ENCODE data around the gene SAMSN1.
A peak's percentile ranks its signal among the peaks of the same experiment; 100 is the strongest.

Gene SAMSN1

DNA sequence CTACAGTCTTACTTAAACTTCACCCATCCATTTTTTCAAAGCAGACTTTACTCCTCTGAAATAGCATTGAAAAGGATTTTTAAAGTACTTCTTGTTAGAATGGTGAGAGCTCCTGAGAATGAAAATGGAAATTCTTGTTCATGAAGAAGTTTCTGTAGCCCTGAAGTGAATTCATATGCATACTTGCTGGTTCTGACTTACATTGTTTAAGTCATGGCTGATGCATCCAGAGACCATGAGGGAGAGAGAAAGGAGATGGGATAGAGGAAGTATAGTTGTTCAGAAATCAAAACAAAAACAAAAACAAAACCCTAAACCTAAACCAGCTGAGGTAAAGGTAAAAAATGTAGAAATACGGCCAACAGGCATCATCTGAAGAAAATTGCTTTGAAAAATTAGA, 27.1 kb upstream of the SAMSN1 start:
- Mint-ChIP-seq H3K4me3 (peak overlapping the region; percentile 27 to 35), H3K4me1 (peaks cover 42% of the 10 kb centered on the region), H3K27ac (peak overlapping the region in 1 of 2 donors; percentile 95), H3K9me3 (peaks cover 0 to 10% of the 10 kb centered on the region in 2 donors), H3K27me3 (no peaks in the 10 kb centered on the region)
- no peak for ATAC-seq
- no peak for DNase-seq

GRCh38 chr21:14572204-14572780, 26.2 kb upstream of the SAMSN1 start:
- peaks cover 51% of the 10 kb centered on the region for H3K4me1 Mint-ChIP-seq
- H3K27me3 Mint-ChIP-seq, result no peaks in the 10 kb centered on the region
- peak overlapping the region in 1 of 2 donors; percentile 39 for H3K4me3 Mint-ChIP-seq
- peaks cover 0 to 10% of the 10 kb centered on the region in 2 donors for H3K9me3 Mint-ChIP-seq
- ATAC-seq, result peak; percentile 77
- H3K27ac Mint-ChIP-seq, result peak overlapping the region; percentile 0 to 95
- peak in 1 of 2 donors; percentile 18 for DNase-seq

- H3K4me3 Mint-ChIP-seq, result no peak overlapping the region
- H3K9me3 Mint-ChIP-seq, result peaks cover 0 to 13% of the 10 kb centered on the region in 2 donors
- peak; percentile 73 for ATAC-seq
- no peak overlapping the region for H3K27ac Mint-ChIP-seq
- peaks cover 45% of the 10 kb centered on the region for H3K4me1 Mint-ChIP-seq
- peak; percentile 23 to 25 for DNase-seq
- no peaks in the 10 kb centered on the region for H3K27me3 Mint-ChIP-seq
Observed at GRCh38 chr21:14569868-14570267, 23.8 kb upstream of the SAMSN1 start.

DNA sequence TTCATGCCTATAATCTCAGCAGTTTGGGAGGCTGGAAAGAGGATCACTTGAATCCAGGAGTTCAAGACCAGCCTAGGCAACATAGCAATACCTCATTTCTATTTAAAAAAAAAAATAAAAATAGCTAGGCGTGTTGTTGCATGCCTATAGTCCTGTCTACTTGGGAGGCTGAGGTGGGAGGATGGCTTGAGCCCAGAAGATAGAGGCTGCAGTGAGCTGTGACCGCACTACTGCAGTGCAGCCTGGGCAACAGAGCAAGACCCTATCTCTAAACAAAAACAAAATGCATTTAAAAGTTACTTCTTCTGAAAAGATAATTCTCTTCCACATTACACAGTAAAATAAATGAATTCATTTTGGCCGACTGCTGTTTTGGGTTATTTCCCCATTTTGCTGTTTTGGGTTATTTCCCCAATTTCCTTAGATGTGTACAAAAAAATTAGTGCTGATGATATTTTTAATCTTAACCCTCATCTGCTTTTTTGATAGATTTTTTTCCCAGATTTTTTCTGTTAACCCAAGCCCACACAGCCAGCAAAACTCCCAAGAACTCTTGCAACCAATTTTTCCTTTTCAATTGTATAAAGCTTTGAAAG, 23.0 kb upstream of the SAMSN1 start:
- no peak for DNase-seq
- Mint-ChIP-seq H3K4me1 (peaks cover 45% of the 10 kb centered on the region), H3K27ac (no peak overlapping the region), H3K9me3 (peaks cover 0 to 19% of the 10 kb centered on the region in 2 donors), H3K27me3 (no peaks in the 10 kb centered on the region), H3K4me3 (no peak overlapping the region)
- ATAC-seq, result no peak

DNA sequence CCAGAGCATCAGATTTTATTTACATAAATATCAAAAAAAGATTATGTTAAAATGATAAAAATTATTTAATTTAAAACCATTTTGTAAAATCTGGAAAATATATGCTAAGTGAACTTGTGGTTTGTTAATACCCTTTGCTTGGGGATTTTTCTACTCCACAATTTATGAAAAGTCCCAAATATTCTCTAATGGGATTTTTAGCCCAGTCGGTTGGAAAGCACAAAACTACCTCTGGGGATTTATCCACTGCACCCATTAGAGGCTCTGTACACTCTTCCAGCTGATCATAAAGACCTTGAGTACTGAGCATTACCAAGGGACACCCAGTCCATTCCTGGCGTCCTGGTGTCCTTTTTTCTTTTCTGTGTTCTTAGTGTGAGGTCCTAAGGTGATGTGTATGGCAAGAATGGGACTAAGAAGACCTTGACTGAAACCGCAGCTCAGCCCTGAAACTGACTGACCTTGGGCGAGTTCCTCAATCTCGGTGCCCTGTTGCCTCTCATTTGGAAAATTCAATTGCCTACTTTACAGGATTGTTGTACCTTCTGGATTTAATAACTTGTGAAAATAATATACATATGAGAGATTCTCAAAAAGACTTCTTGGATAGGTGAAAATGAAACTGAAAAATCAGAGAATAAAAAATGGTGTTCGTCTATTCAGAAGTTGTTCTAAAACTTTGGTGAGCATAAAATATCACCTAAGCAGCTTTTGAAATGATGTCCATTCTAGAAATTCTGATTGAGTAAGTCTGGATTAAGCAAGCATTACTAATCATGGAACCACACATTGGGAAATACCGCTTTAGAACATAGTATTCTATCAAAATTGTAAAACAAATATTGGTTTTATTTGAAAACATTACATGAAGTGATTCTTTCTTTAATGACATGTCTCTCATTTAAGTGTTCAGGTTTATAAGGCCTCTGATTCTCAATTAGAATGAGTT, 21.5 kb upstream of the SAMSN1 start:
- Mint-ChIP-seq H3K27me3 (no peaks in the 10 kb centered on the region), H3K27ac (peak overlapping the region in 1 of 2 donors; percentile 22), H3K9me3 (peaks cover 0 to 19% of the 10 kb centered on the region in 2 donors), H3K4me1 (peaks cover 35% of the 10 kb centered on the region), H3K4me3 (peak overlapping the region in 1 of 2 donors; percentile 17)
- DNase-seq (no peak), ATAC-seq (no peak)

DNA sequence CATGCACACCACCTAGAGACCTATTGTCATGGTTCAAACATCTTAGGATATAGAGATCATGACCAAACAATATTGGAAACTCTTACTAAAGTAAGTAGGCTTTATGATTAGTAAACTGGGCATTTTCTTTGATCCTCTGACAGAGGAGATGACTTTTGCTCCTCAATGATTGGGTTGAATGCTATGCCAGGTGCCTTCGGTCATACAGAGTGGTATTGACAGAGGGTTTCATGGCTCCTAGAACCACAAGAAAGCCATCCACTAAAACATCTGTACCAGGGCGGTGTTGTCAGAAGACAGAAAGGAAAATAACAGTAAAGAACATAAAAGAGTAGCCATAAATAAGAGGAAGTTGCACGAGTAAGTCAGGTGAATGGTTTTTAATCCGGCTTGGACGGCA, 20.8 kb upstream of the SAMSN1 start:
- H3K27me3 Mint-ChIP-seq, result no peaks in the 10 kb centered on the region
- peak overlapping the region; percentile 3 to 52 for H3K27ac Mint-ChIP-seq

GRCh38 chr21:14562959-14563358, 16.8 kb upstream of the SAMSN1 start:
- ATAC-seq (no peak), DNase-seq (no peak)
- Mint-ChIP-seq H3K4me3 (no peak overlapping the region), H3K9me3 (peaks cover 16 to 32% of the 10 kb centered on the region in 2 donors), H3K27me3 (no peaks in the 10 kb centered on the region), H3K4me1 (peaks cover 28% of the 10 kb centered on the region), H3K27ac (no peak overlapping the region)

More for the DNA sequence above, 20.8 kb upstream of the SAMSN1 start:
- DNase-seq (no peak), ATAC-seq (no peak)
- H3K9me3 Mint-ChIP-seq, result peaks cover 4 to 22% of the 10 kb centered on the region in 2 donors
- peaks cover 29% of the 10 kb centered on the region for H3K4me1 Mint-ChIP-seq
- no peak overlapping the region for H3K4me3 Mint-ChIP-seq

DNA sequence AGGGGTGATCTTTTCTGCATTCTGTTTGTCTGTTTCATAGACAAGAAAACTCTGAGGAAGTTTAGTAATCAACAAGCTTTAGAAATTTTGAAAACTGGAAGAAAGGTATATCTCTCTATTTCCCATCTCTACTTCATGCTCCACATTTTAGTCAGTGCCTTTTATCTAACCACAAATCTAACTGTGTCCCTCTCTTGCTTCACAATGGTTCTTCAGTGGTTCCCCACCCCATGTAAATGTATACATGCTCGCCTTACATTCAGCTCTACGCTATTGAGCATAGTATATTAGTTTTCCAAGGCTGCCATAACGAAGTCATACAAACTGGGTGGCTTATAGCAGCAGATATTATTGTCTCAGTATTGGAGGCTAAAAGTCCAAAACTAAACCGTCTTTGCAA, 14.4 kb upstream of the SAMSN1 start:
- ATAC-seq (no peak), DNase-seq (no peak)
- peaks cover 34% of the 10 kb centered on the region for H3K4me1 Mint-ChIP-seq
- H3K4me3 Mint-ChIP-seq, result no peak overlapping the region
- H3K9me3 Mint-ChIP-seq, result peaks cover 16 to 32% of the 10 kb centered on the region in 2 donors
- no peaks in the 10 kb centered on the region for H3K27me3 Mint-ChIP-seq
- no peak overlapping the region for H3K27ac Mint-ChIP-seq

- Mint-ChIP-seq H3K27ac (no peak overlapping the region), H3K9me3 (peaks cover 16 to 30% of the 10 kb centered on the region in 2 donors), H3K4me3 (no peak overlapping the region), H3K27me3 (no peaks in the 10 kb centered on the region), H3K4me1 (peaks cover 38% of the 10 kb centered on the region)
- ATAC-seq (no peak), DNase-seq (no peak)
Observed at GRCh38 chr21:14560139-14560538, 14.0 kb upstream of the SAMSN1 start.

- Mint-ChIP-seq H3K4me1 (peaks cover 48% of the 10 kb centered on the region), H3K27ac (no peak overlapping the region)
- peak; percentile 50 for ATAC-seq
Observed at GRCh38 chr21:14559102-14559501, 13.0 kb upstream of the SAMSN1 start.

DNA sequence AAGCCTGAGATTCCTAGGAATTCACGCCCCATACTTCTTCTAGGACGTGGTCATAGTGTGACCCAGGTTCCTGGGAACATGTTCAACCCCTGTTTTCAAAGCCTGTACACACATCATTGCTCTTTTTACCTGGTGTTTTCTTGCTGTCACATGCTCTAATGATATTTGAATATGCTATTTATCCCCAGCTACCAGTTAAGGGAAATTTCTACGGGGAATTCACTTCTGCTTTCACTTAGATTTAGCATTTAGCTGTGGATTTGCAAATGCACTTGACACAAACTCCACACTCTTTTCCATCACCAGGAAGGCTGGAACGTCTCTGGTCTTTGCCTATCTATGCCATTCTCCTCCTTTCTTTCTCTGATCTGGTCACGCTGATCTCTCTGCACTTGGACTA, 11.3 kb upstream of the SAMSN1 start:
- peaks cover 48% of the 10 kb centered on the region for H3K4me1 Mint-ChIP-seq
- ATAC-seq (no peak), DNase-seq (no peak)
- H3K4me3 Mint-ChIP-seq, result no peak overlapping the region
- H3K27me3 Mint-ChIP-seq, result no peaks in the 10 kb centered on the region
- H3K27ac Mint-ChIP-seq, result no peak overlapping the region
- peaks cover 16 to 23% of the 10 kb centered on the region in 2 donors for H3K9me3 Mint-ChIP-seq

More at GRCh38 chr21:14559102-14559501, 13.0 kb upstream of the SAMSN1 start:
- Mint-ChIP-seq H3K4me3 (no peak overlapping the region), H3K9me3 (peaks cover 16 to 23% of the 10 kb centered on the region in 2 donors), H3K27me3 (no peaks in the 10 kb centered on the region)
- DNase-seq, result no peak

GRCh38 chr21:14554948-14555347, 8.8 kb upstream of the SAMSN1 start:
- H3K27me3 Mint-ChIP-seq, result no peaks in the 10 kb centered on the region
- H3K9me3 Mint-ChIP-seq, result peaks cover 0 to 3% of the 10 kb centered on the region in 2 donors
- peak overlapping the region in 1 of 2 donors; percentile 29 for H3K27ac Mint-ChIP-seq
- H3K4me1 Mint-ChIP-seq, result peaks cover 50% of the 10 kb centered on the region
- ATAC-seq (peak; percentile 94), DNase-seq (no peak)
- H3K4me3 Mint-ChIP-seq, result peak overlapping the region; percentile 3 to 5

DNA sequence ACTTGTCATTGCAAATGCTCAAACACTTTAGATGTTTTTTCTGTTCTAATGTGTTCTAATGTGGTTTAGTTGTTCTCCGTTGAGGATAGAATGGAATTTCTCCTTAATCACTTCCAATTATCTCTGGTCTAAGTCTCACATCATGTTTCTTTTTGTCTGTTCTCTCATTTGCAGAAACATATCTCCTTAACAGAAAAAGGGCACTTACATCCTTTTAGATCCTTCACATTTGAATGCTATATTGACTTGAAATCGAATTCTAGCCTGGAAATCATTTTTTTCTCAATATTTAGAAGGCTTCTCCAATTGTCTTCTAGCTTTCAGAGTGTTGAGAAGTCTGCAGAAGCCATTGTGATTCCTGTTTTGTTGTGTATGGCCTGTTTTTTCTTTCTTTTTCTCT, 7.3 kb upstream of the SAMSN1 start:
- no peak overlapping the region for H3K27ac Mint-ChIP-seq
- ATAC-seq, result no peak
- H3K27me3 Mint-ChIP-seq, result no peaks in the 10 kb centered on the region
- no peak for DNase-seq
- no peak overlapping the region for H3K4me3 Mint-ChIP-seq
- H3K9me3 Mint-ChIP-seq, result no peaks in the 10 kb centered on the region
- H3K4me1 Mint-ChIP-seq, result peaks cover 56% of the 10 kb centered on the region

- no peak overlapping the region for H3K27ac Mint-ChIP-seq
- peaks cover 68% of the 10 kb centered on the region for H3K4me1 Mint-ChIP-seq
- H3K4me3 Mint-ChIP-seq, result no peak overlapping the region
- H3K27me3 Mint-ChIP-seq, result no peaks in the 10 kb centered on the region
- H3K9me3 Mint-ChIP-seq, result no peaks in the 10 kb centered on the region
- DNase-seq, result no peak
- no peak for ATAC-seq
Observed at GRCh38 chr21:14551741-14552140, 5.6 kb upstream of the SAMSN1 start.

DNA sequence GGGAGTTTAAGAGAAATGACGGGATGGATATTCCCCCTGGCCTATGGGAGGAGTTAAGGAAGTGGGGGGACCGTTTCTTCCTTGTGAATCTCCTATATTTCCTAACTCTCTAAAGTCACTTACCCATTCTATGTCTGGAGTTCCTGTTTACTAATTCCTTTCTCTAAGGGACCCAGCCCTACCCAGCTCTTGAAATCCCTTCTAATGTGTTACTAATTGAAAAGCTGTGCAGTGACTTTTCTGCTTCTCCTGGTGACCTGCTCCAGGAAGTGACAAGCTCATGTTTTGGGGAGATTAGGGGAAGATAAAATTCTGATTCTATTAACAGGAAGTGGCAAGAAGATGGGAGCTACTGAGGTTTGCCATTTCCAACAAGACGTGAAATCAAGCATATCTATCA, 4.0 kb upstream of the SAMSN1 start:
- DNase-seq (no peak), ATAC-seq (no peak)
- Mint-ChIP-seq H3K9me3 (no peaks in the 10 kb centered on the region), H3K4me3 (peak overlapping the region; percentile 44 to 76), H3K4me1 (peaks cover 59% of the 10 kb centered on the region), H3K27me3 (no peaks in the 10 kb centered on the region), H3K27ac (peak overlapping the region; percentile 75 to 88)

DNA sequence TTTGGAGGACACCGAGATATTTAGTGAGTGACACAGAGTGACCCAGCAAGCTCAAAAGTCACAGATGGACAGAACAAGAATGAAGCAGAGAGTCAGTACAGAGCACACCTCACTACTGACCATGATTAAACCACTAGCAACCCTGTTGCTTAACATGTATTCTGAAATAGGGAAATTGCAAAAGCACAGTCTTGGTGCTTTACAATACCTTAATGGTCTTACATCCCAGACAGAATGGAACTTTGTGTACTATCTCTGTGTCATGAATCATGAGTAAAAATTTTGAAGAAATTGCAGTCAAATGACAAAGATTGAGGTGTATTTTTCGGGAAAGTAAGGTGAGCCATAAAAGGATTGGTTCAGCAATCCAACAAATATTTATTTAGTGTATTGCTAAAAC, 2.7 kb upstream of the SAMSN1 start:
- no peak for DNase-seq
- peaks cover 49% of the 10 kb centered on the region for H3K4me1 Mint-ChIP-seq
- peak overlapping the region; percentile 7 to 76 for H3K4me3 Mint-ChIP-seq
- H3K9me3 Mint-ChIP-seq, result no peaks in the 10 kb centered on the region
- H3K27ac Mint-ChIP-seq, result peak overlapping the region; percentile 91 to 92
- no peak for ATAC-seq
- H3K27me3 Mint-ChIP-seq, result no peaks in the 10 kb centered on the region

All from stimulated activated naive CD8-positive, alpha-beta T cell treated with anti-CD3 and anti-CD28 coated beads, Interleukin-15, amount 100 ng/mL, for 72 hours (primary cell).